ENCODE data around the gene CDC27.

The CDC27 gene

DNA sequence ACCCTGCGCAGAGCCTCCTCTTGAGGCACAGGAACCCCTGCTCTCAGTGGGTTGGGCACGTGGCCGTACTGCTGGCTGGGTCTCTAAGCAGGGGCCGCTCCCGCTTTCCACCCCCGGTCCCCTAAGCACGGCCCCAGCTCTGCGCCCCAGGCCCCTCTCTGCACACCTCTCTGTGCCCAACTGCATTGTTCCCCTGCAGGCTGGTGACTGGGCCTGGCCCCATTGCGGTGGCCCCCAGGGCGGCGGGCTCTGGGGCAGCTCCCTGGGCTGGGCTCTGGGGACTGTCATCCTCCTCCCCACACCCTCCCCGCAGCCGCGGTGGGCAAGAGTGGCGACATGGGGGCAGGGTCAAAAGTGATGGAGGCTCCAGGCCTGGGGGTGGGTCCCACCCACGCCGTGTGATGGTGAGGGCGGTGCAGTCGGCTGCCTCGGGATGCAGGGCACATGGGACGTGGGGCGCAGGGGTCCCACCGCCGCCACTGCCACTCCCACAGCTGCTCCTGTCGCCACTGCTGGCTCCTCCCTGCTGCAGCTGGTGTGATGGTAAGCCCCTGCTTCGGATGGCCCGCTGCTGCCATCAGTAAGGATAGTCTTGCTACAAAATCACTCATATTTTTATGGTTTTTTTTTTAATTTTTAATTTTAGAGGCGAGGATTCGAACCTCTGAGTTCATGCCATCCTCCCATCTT lies 49.4 kb upstream of the CDC27 start:
- TF ChIP-seq RARB (CRISPR knock-in tag; IDR thresholded peaks at IDR 0.05) (no peak), PPARA (CRISPR knock-in tag; IDR thresholded peaks at IDR 0.05; ENCODE audit: borderline replicate concordance) (no peak), TCF4 (CRISPR knock-in tag; IDR thresholded peaks at IDR 0.05; ENCODE audit: borderline replicate concordance) (no peak), ZNF70 (CRISPR knock-in tag; IDR thresholded peaks at IDR 0.05) (no peak), ZFP30 (CRISPR knock-in tag; IDR thresholded peaks at IDR 0.05) (no peak)
- no peak for ATAC-seq

DNA sequence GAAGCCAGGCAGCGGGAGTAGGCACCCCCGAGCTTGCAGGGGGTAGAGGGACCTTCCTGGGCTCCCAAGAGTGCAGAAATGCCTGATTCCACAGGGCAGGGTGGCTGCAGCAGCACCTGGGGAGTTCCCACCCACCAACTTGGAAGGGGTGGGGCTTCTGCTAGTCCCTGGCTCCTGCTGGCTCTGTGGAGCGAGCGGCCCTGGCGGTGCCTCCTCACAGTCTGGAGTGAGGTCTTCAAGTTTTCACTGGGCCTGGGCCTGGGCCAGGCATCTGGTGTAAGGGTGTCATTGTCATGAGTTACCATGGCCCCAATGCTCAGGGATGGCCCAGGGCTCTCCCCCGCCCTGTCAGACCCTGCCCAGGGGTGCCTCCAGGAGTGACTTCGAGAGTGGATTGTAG lies 48.7 kb upstream of the CDC27 start:
- ATAC-seq: no peak
- no peak for TF ChIP-seq ISL1 (CRISPR knock-in tag; IDR thresholded peaks at IDR 0.05)
- TF ChIP-seq CSDC2 (CRISPR knock-in tag; IDR thresholded peaks at IDR 0.05): no peak
- TF ChIP-seq, protein P1, sequence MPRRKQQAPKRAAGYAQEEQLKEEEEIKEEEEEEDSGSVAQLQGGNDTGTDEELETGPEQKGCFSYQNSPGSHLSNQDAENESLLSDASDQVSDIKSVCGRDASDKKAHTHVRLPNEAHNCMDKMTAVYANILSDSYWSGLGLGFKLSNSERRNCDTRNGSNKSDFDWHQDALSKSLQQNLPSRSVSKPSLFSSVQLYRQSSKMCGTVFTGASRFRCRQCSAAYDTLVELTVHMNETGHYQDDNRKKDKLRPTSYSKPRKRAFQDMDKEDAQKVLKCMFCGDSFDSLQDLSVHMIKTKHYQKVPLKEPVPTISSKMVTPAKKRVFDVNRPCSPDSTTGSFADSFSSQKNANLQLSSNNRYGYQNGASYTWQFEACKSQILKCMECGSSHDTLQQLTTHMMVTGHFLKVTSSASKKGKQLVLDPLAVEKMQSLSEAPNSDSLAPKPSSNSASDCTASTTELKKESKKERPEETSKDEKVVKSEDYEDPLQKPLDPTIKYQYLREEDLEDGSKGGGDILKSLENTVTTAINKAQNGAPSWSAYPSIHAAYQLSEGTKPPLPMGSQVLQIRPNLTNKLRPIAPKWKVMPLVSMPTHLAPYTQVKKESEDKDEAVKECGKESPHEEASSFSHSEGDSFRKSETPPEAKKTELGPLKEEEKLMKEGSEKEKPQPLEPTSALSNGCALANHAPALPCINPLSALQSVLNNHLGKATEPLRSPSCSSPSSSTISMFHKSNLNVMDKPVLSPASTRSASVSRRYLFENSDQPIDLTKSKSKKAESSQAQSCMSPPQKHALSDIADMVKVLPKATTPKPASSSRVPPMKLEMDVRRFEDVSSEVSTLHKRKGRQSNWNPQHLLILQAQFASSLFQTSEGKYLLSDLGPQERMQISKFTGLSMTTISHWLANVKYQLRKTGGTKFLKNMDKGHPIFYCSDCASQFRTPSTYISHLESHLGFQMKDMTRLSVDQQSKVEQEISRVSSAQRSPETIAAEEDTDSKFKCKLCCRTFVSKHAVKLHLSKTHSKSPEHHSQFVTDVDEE (CRISPR knock-in tag; IDR thresholded peaks at IDR 0.05): no peak
- TF ChIP-seq ZFP3 (CRISPR knock-in tag; IDR thresholded peaks at IDR 0.05): no peak
- no peak for TF ChIP-seq ZNF8 (CRISPR knock-in tag; IDR thresholded peaks at IDR 0.05)
- TF ChIP-seq ZFP30 (CRISPR knock-in tag; IDR thresholded peaks at IDR 0.05): no peak

DNA sequence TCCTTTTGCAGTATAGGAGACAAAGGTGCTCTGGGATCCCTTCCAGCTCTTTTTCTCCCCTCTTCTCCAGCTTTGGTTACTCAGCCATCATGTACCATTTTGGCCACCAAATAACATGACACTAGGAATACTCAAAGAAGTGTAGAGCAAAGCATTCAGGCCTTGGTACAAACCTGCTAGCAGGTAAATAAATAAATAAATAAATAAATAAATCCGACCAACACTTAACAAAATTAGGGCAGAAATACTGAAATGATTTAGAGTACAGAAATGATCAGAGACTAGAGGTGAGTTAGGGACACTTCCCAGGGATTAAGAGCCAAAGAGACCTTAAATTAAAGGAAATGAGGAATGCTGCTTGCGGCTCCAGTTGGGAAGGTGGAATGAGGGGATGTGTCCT lies 46.8 kb upstream of the CDC27 start:
- ATAC-seq: no peak
- TF ChIP-seq, protein P2, sequence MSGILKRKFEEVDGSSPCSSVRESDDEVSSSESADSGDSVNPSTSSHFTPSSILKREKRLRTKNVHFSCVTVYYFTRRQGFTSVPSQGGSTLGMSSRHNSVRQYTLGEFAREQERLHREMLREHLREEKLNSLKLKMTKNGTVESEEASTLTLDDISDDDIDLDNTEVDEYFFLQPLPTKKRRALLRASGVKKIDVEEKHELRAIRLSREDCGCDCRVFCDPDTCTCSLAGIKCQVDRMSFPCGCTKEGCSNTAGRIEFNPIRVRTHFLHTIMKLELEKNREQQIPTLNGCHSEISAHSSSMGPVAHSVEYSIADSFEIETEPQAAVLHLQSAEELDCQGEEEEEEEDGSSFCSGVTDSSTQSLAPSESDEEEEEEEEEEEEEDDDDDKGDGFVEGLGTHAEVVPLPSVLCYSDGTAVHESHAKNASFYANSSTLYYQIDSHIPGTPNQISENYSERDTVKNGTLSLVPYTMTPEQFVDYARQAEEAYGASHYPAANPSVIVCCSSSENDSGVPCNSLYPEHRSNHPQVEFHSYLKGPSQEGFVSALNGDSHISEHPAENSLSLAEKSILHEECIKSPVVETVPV (CRISPR knock-in tag; IDR thresholded peaks at IDR 0.05): no peak
- TF ChIP-seq TOX (CRISPR knock-in tag; IDR thresholded peaks at IDR 0.05; ENCODE audit: borderline replicate concordance) (no peak), ZFP3 (CRISPR knock-in tag; IDR thresholded peaks at IDR 0.05) (no peak), ISL1 (CRISPR knock-in tag; IDR thresholded peaks at IDR 0.05) (no peak), GLIS3 (CRISPR knock-in tag; IDR thresholded peaks at IDR 0.05) (no peak), SNAI2 (CRISPR knock-in tag; IDR thresholded peaks at IDR 0.05) (no peak), RARB (CRISPR knock-in tag; IDR thresholded peaks at IDR 0.05) (no peak)

DNA sequence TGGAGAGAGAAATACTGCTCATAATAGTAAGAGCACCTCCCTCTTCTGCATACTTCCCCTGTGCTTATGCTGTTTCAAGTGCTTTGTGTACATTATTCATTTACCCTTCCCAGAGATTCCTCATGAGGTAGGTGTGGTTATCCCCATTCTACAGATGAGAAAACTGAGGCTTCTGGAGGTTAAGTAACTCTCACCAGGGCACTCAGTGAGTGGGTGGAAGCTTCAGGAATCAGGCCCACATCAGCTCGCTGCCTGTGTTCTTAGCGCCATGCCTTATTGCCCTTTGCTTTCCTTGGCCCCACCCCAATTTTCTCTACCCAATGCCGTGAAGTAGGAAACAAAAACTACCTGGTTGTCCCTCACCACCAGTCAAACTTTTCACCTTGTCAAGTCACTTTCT lies 46.4 kb upstream of the CDC27 start:
- TF ChIP-seq, protein P3, sequence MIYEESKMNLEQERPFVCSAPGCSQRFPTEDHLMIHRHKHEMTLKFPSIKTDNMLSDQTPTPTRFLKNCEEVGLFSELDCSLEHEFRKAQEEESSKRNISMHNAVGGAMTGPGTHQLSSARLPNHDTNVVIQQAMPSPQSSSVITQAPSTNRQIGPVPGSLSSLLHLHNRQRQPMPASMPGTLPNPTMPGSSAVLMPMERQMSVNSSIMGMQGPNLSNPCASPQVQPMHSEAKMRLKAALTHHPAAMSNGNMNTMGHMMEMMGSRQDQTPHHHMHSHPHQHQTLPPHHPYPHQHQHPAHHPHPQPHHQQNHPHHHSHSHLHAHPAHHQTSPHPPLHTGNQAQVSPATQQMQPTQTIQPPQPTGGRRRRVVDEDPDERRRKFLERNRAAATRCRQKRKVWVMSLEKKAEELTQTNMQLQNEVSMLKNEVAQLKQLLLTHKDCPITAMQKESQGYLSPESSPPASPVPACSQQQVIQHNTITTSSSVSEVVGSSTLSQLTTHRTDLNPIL (CRISPR knock-in tag; IDR thresholded peaks at IDR 0.05; ENCODE audit: low read depth): no peak
- TF ChIP-seq ZNF565 (CRISPR knock-in tag; conservative IDR thresholded peaks at IDR 0.05; ENCODE audit: low read depth): no peak
- TF ChIP-seq, protein P4, sequence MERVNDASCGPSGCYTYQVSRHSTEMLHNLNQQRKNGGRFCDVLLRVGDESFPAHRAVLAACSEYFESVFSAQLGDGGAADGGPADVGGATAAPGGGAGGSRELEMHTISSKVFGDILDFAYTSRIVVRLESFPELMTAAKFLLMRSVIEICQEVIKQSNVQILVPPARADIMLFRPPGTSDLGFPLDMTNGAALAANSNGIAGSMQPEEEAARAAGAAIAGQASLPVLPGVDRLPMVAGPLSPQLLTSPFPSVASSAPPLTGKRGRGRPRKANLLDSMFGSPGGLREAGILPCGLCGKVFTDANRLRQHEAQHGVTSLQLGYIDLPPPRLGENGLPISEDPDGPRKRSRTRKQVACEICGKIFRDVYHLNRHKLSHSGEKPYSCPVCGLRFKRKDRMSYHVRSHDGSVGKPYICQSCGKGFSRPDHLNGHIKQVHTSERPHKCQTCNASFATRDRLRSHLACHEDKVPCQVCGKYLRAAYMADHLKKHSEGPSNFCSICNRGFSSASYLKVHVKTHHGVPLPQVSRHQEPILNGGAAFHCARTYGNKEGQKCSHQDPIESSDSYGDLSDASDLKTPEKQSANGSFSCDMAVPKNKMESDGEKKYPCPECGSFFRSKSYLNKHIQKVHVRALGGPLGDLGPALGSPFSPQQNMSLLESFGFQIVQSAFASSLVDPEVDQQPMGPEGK (CRISPR knock-in tag; IDR thresholded peaks at IDR 0.05; ENCODE audit: borderline replicate concordance): no peak
- TF ChIP-seq ZFP30 (CRISPR knock-in tag; IDR thresholded peaks at IDR 0.05): no peak
- TF ChIP-seq ESRRG (CRISPR knock-in tag; IDR thresholded peaks at IDR 0.05): no peak
- no peak for TF ChIP-seq GLIS3 (CRISPR knock-in tag; IDR thresholded peaks at IDR 0.05)
- TF ChIP-seq SNAI2 (CRISPR knock-in tag; IDR thresholded peaks at IDR 0.05): no peak
- TF ChIP-seq ZC3H10 (CRISPR knock-in tag; IDR thresholded peaks at IDR 0.05): no peak
- no peak for TF ChIP-seq OSR1 (CRISPR knock-in tag; IDR thresholded peaks at IDR 0.05)
- TF ChIP-seq, protein P1 (CRISPR knock-in tag; IDR thresholded peaks at IDR 0.05): no peak
- TF ChIP-seq, protein P2 (CRISPR knock-in tag; IDR thresholded peaks at IDR 0.05): no peak
- no peak for TF ChIP-seq BACH2 (CRISPR knock-in tag; IDR thresholded peaks at IDR 0.05; ENCODE audit: borderline replicate concordance)
- no peak for TF ChIP-seq TOX (CRISPR knock-in tag; IDR thresholded peaks at IDR 0.05; ENCODE audit: borderline replicate concordance)
- TF ChIP-seq PPARA (CRISPR knock-in tag; IDR thresholded peaks at IDR 0.05; ENCODE audit: borderline replicate concordance): no peak
- no peak for TF ChIP-seq CSDC2 (CRISPR knock-in tag; IDR thresholded peaks at IDR 0.05)
- TF ChIP-seq ZNF8 (CRISPR knock-in tag; IDR thresholded peaks at IDR 0.05): no peak
- no peak for TF ChIP-seq TCF4 (CRISPR knock-in tag; IDR thresholded peaks at IDR 0.05; ENCODE audit: borderline replicate concordance)
- ATAC-seq: no peak
